ENCODE data around the gene SKAP2. TPM values are rescaled to one million over a fixed set of nuclear protein-coding genes. Genes with fewer than 3 reads are reported as not detected.

Gene SKAP2
- polyA plus RNA-seq, 1 experiment = 16.0 TPM

DNA sequence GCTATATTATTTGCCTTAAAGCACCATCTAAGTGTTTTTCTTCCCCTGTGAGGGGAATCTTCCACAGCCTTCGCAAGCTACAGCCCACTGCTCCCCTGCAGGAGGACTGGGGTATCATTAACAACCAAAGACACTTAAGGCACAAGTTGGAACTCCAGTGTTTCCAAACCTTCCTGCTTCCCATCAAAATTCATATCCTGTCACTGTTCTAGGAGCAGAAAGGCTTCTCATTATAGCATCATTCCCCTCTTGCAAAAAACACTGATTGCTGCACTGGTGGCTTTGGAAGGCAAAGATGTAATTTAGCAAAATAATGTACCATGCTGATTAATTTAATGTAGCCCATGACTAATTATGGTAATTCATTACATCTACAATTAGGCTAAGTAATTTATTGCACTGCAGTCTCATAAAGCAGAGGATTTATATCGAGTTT is 207.2 kb downstream of the SKAP2 start:
- TF ChIP-seq, protein P1, sequence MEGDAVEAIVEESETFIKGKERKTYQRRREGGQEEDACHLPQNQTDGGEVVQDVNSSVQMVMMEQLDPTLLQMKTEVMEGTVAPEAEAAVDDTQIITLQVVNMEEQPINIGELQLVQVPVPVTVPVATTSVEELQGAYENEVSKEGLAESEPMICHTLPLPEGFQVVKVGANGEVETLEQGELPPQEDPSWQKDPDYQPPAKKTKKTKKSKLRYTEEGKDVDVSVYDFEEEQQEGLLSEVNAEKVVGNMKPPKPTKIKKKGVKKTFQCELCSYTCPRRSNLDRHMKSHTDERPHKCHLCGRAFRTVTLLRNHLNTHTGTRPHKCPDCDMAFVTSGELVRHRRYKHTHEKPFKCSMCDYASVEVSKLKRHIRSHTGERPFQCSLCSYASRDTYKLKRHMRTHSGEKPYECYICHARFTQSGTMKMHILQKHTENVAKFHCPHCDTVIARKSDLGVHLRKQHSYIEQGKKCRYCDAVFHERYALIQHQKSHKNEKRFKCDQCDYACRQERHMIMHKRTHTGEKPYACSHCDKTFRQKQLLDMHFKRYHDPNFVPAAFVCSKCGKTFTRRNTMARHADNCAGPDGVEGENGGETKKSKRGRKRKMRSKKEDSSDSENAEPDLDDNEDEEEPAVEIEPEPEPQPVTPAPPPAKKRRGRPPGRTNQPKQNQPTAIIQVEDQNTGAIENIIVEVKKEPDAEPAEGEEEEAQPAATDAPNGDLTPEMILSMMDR (IDR thresholded peaks at IDR 0.05; ENCODE audit: low read depth, low read length) = no peak
- DNase-seq (ENCODE audit: low read depth, low spot score) = no peak
- Histone ChIP-seq H3K27ac (ENCODE audit: low read depth, low read length) (no peak overlapping the region), H3K27me3 (ENCODE audit: control insufficient read depth, insufficient read depth, low read length) (peaks cover 3% of the 10 kb centered on the region), H3K4me3 (ENCODE audit: low read depth, low read length) (no peak overlapping the region), H3K9me3 (ENCODE audit: control insufficient read depth, insufficient read depth, low read length) (no peaks in the 10 kb centered on the region)
- ChIA-PET CTCF (interaction anchor here (1.6 to 2.8 kb wide), 2 partner anchors 287 to 486 kb away, joined by 6 to 8 read pairs; partner anchors contain the start of gene HOXA5), POLR2A (no interaction called here)

DNA sequence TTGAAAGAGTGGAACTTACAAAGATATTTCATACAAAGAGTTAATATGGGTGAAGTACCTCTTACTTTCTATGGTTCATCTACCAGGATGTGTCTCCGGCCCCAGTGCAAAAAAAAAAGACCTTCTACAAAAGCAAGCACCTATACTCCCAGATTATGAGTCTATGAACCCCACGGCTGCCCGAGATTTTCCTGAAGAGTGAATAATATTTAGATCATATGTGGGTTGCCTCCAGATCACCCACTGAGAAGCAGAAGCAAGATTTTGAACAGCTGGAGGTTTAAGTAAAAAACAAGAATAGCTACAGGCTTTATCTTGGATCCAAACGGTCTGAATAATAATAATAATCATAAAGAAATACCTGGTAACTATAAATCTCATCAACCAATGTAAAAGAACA is 207.7 kb downstream of the SKAP2 start:
- TF ChIP-seq, protein P1 (IDR thresholded peaks at IDR 0.05; ENCODE audit: low read depth, low read length) = no peak
- POLR2A ChIA-PET = no interaction called here

GRCh38 chr7:26655781-26656180 is 208.6 kb downstream of the SKAP2 start:
- H3K9me3 ChIP-seq (ENCODE audit: control insufficient read depth, insufficient read depth, low read length) = no peaks in the 10 kb centered on the region
- no peak for DNase-seq (ENCODE audit: low read depth, low spot score)
- no peak overlapping the region for H3K27ac ChIP-seq (ENCODE audit: low read depth, low read length)
- POLR2A ChIA-PET = no interaction called here
- peaks cover 3% of the 10 kb centered on the region for H3K27me3 ChIP-seq (ENCODE audit: control insufficient read depth, insufficient read depth, low read length)
- CTCF ChIA-PET = interaction anchor here (0.6 to 2.8 kb wide), 7 partner anchors 11 to 763 kb away, joined by 3 to 8 read pairs (median 4); partner anchors contain the start of gene HOXA5
- H3K4me3 ChIP-seq (ENCODE audit: low read depth, low read length) = no peak overlapping the region
- TF ChIP-seq, protein P1 (IDR thresholded peaks at IDR 0.05; ENCODE audit: low read depth, low read length) = no peak

More for the DNA sequence above, 207.7 kb downstream of the SKAP2 start:
- CTCF ChIA-PET = interaction anchor here (0.7 to 2.8 kb wide), 4 partner anchors 10 to 487 kb away, joined by 3 to 8 read pairs (median 4); partner anchors contain the start of gene HOXA5
- no peak overlapping the region for H3K27ac ChIP-seq (ENCODE audit: low read depth, low read length)
- peaks cover 3% of the 10 kb centered on the region for H3K27me3 ChIP-seq (ENCODE audit: control insufficient read depth, insufficient read depth, low read length)
- DNase-seq (ENCODE audit: low read depth, low spot score) = no peak
- no peak overlapping the region for H3K4me3 ChIP-seq (ENCODE audit: low read depth, low read length)
- no peaks in the 10 kb centered on the region for H3K9me3 ChIP-seq (ENCODE audit: control insufficient read depth, insufficient read depth, low read length)

DNA sequence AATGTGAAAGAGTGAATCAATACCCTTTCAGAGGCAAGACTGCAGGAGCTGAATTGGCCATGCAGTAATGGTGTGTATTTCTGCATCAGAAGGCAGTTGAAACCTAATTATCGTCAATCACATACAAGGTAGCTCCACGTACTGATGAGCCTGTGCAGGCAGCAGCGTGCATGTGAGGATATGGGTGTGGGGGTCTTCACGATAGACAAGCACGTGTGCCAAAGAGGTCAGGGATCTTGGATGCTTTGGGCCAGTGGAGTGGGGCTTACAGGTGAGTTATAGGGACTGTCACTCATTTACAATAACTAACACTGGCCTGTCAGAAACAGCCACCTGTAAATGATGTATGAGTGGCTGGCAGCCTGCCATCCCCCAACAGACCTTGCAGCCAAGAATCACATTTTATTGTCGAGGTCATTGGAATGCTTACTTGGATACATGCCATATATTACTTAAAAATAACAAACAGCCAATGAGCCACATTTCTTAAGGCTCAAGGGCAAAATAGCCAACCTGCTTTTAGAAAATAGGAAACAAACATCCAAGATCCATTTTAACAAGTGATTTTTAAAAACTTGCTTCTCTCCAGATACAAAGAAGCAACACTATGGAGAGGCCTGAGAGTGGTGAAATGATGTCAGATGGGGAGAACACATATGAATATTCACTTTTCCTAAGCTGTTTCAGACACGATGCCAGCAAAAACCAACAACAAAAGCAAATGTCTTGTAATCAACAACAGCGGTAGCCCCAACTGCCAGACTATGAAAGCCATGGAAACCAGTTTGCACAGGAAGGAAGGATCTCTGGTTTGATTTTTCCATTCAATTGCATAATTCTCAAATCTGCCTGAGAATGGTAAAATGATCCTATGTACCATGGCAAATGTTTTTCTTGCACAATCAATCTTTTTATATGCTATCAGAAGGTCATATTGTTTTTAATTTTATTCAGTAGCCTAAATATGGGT is 210.7 kb downstream of the SKAP2 start:
- CTCF ChIA-PET = no interaction called here
- no peak overlapping the region for H3K4me3 ChIP-seq (ENCODE audit: low read depth, low read length)

More for the DNA sequence above, 210.7 kb downstream of the SKAP2 start:
- TF ChIP-seq, protein P1 (IDR thresholded peaks at IDR 0.05; ENCODE audit: low read depth, low read length) = no peak
- no peak for DNase-seq (ENCODE audit: low read depth, low spot score)
- POLR2A ChIA-PET = no interaction called here
- no peaks in the 10 kb centered on the region for H3K9me3 ChIP-seq (ENCODE audit: control insufficient read depth, insufficient read depth, low read length)
- H3K27me3 ChIP-seq (ENCODE audit: control insufficient read depth, insufficient read depth, low read length) = peaks cover 3% of the 10 kb centered on the region
- H3K27ac ChIP-seq (ENCODE audit: low read depth, low read length) = no peak overlapping the region

Measured in AG04450 (cell line).